GM21447 (cell line): ENCODE results near the gene ANKDD1B.

Experiments
- ATAC-seq: cut with Tn5 transposase; IDR thresholded peaks from one replicate; pipeline ENCODE4 v1.9.1; 2021; ENCODE audit not compliant: unreplicated experiment

The ANKDD1B gene

GRCh38 chr5:75659791-75660450, 48.7 kb downstream of the ANKDD1B start:
- no peak for ATAC-seq

- ATAC-seq: no peak
These were observed 49.6 kb downstream of the ANKDD1B start for GRCh38 chr5:75660678-75661465.

DNA sequence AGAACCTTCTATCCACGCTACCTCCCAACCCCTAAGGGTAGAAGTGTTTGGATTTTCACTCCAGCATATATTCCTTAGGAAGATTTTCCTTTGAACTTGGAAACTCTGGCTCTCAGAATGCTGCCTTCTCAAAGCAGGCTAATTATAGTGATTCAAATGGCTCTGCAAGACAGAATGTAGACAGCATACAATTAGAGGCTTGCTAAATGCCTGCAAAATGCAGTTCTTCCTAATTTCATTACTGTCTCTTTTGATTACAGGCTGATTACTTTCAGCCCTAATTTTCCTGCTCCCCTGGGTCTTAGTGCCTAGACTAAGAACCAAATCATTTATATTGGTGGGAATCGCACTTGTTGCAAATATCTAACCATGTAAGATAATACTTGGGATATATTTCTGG, 50.8 kb downstream of the ANKDD1B start:
- no peak for ATAC-seq

DNA sequence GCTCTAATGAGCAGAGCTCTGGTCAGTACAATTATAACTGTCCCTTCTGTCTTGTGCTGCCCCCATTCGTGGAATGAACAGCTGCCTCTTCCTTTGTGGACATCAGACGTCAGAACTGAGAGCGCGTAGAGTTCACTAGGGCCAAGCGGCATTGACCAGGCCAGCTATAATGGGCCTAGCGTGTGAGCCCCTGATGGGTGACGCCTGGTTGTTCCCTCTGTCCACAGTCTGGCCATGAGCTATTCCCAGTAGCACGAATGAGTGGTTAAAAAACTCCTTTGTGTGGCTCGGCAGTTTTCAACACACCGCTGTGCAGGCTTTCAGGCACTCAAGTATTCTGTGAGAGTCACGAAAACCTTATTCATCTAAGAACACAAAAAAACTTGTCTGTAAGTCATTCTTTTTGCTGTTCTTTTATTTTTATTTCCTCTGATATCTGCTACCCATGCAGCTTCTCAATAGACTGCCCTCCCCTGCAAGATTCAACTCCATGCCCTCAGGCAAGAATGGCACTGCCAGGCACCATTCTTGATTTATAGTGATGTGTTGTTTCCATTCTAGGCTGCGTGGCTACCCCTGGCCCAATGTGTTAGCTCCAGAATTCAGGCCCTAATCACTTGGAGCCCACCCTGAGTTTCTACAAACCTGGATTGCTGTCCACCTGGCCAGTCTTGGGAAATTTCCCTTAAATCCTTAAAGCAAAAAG, 52.5 kb downstream of the ANKDD1B start:
- no peak for ATAC-seq

- ATAC-seq: no peak
These were observed 53.7 kb downstream of the ANKDD1B start for GRCh38 chr5:75664979-75665378.

DNA sequence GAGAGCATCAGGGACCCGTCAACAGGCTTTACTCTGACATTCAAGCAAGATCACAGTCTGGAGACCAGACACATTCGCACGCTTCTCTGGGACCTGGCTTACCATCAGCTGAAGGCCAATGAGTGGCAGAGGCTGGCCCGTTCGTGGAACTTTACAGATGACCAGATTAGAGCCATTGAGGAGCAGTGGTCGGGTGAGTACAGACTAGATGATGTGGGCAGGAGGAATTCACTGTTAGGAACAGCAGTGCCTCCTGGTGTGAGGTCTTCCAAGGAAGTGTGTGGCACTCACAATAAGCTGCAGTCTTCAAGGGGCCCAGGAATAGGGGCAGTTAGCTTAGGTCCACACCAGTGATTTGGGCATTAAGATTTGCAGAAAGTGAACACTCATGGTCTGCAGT, 55.5 kb downstream of the ANKDD1B start:
- ATAC-seq: no peak

GRCh38 chr5:75667586-75667985, 56.3 kb downstream of the ANKDD1B start:
- no peak for ATAC-seq

- ATAC-seq: peak; percentile 8
These were observed 57.2 kb downstream of the ANKDD1B start for GRCh38 chr5:75668445-75668844.

GRCh38 chr5:75668977-75669689, 57.9 kb downstream of the ANKDD1B start:
- peak; percentile 95 for ATAC-seq

GRCh38 chr5:75670577-75670976, 59.3 kb downstream of the ANKDD1B start:
- ATAC-seq: no peak

DNA sequence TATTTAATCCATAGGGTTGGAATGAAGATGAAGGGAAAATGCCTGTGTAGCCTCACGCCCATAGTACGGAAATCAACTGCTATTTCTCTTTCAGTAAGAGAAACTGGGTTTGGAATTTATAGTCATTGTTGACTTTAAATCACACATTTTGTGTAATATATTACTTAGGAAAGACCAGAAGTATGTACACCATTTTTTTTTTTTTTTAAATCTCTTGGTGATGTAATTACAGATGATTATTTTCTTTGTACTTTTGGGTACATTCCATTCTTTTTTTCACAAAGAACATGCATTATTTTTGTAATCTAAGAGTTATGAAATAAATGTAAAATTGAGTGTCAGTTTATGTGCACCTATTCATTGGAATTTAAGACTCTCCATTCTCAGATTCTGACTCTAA, 60.3 kb downstream of the ANKDD1B start:
- no peak for ATAC-seq

- ATAC-seq: no peak
These were observed 61.4 kb downstream of the ANKDD1B start for GRCh38 chr5:75672616-75673015.

- no peak for ATAC-seq
These were observed 64.5 kb downstream of the ANKDD1B start for GRCh38 chr5:75675783-75676182.

- no peak for ATAC-seq
These were observed 66.4 kb downstream of the ANKDD1B start for GRCh38 chr5:75677607-75678006.

- no peak for ATAC-seq
These were observed 66.9 kb downstream of the ANKDD1B start for GRCh38 chr5:75678155-75678554.

- no peak for ATAC-seq
These were observed 70.0 kb downstream of the ANKDD1B start for GRCh38 chr5:75681125-75681830.

DNA sequence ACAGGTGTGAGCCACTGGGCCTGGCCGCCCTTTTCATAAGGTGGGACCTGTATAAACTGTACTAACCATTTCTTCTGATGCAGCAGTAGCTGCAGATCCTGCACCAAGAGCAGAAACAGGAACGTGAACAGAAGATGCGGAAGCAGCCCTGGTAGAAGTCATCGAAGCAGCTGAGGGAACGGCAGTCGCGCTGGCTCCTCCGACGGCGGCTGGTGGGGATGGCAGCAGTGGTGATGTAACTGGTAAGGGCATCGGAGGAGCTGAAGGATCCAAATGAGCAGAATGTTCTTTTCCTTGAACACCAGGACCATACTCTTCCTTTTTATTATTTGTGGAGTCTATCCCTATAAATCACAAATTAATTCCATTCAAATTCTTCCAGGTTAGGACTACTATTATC, 73.9 kb downstream of the ANKDD1B start:
- ATAC-seq: no peak

- ATAC-seq: no peak
These were observed 75.2 kb downstream of the ANKDD1B start for GRCh38 chr5:75686480-75686879.

DNA sequence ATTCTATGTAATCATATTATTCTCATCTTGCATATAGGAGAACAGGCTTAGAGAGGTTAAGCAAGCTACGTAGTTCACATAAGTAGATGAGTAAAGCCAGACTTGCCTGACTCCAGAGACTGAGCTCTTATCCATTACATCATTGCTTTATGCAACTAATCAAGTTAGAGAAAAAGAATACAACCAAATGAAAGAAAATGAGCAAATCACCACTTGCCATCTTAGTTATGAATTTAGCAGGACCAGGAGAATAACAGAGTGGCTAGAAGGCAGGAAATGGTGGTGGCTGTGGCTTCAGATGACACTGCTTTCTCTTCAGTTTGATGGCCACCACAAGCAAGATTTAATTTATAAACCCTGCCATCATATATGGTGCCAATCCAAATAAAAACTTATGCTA, 79.4 kb downstream of the ANKDD1B start:
- ATAC-seq: no peak

- no peak for ATAC-seq
These were observed 83.5 kb downstream of the ANKDD1B start for GRCh38 chr5:75694781-75695180.
